Cardiac septum (tissue), 1 donor: ENCODE measurements around the gene COL26A1. TPM values are rescaled to one million over a fixed set of nuclear protein-coding genes. Genes with fewer than 3 reads are reported as not detected.
"Not testable (repeated sequence)": the region's sequence is repeated elsewhere in the genome, so short reads cannot be mapped to it uniquely, and the experiment has no call there.

Experiments used
- DNase-seq: peaks from one replicate; pipeline ENCODE4 v3.0.0-alpha.2; 2020; ENCODE audit warnings: low spot score
- intact Hi-C: fragments of 100-400 bp; cut with DNase I; formaldehyde crosslinking; loops from one replicate; pipeline ENCODE4 v1.14.0; 2022
- total RNA-seq: library from RNA; stranded (reverse); fragmentation: NEBNext Ultra II Directional; extraction: Animal tissue kit (Norgen Biotek cat#: 25700); gene quantifications from one replicate; pipeline ENCODE4 v1.2.1, GENCODE V29; 2021
- donor health status: DM: no; HTN: no; CAD: no.

The COL26A1 gene
- total RNA-seq, 1 donor from 2014 or later: not detected

- intact Hi-C loops: no loop called here
- no peak for DNase-seq
Observed at GRCh38 chr7:101556453-101556968, 193.8 kb downstream of the COL26A1 start.

GRCh38 chr7:101557421-101557820, 194.7 kb downstream of the COL26A1 start:
- DNase-seq: peak; percentile 33
- intact Hi-C loops: no loop called here

GRCh38 chr7:101557978-101558741, 195.5 kb downstream of the COL26A1 start:
- intact Hi-C loops: no loop called here

GRCh38 chr7:101558742-101559325, 196.2 kb downstream of the COL26A1 start:
- DNase-seq: peak; percentile 53
- intact Hi-C loops: no loop called here

More at GRCh38 chr7:101557978-101558741, 195.5 kb downstream of the COL26A1 start:
- DNase-seq: peak; percentile 69

GRCh38 chr7:101559586-101559985, 196.9 kb downstream of the COL26A1 start:
- intact Hi-C loops: no loop called here
- peak; percentile 51 for DNase-seq

GRCh38 chr7:101560021-101560420, 197.3 kb downstream of the COL26A1 start:
- peak; percentile 24 for DNase-seq
- intact Hi-C loops: not testable (repeated sequence)

GRCh38 chr7:101560856-101561255, 198.2 kb downstream of the COL26A1 start:
- intact Hi-C loops: no loop called here
- DNase-seq: peak; percentile 66

GRCh38 chr7:101561293-101561692, 198.6 kb downstream of the COL26A1 start:
- intact Hi-C loops, DNase-seq: not testable (repeated sequence)

- DNase-seq: peak; percentile 61
- intact Hi-C loops: no loop called here
Observed at GRCh38 chr7:101562531-101563197, 200.0 kb downstream of the COL26A1 start.

- peak; percentile 31 for DNase-seq
- intact Hi-C loops: no loop called here
Observed at GRCh38 chr7:101563198-101563901, 200.7 kb downstream of the COL26A1 start.

- intact Hi-C loops: no loop called here
Observed at GRCh38 chr7:101563943-101564777, 201.5 kb downstream of the COL26A1 start.

GRCh38 chr7:101564778-101565211, 202.1 kb downstream of the COL26A1 start:
- DNase-seq: peak; percentile 14
- intact Hi-C loops: no loop called here

More at GRCh38 chr7:101563943-101564777, 201.5 kb downstream of the COL26A1 start:
- DNase-seq: peak; percentile 64

GRCh38 chr7:101565601-101566209, 203.0 kb downstream of the COL26A1 start:
- peak; percentile 47 for DNase-seq
- intact Hi-C loops: no loop called here

GRCh38 chr7:101567230-101567629, 204.6 kb downstream of the COL26A1 start:
- DNase-seq: peak; percentile 29
- intact Hi-C loops: no loop called here

- intact Hi-C loops: no loop called here
- no peak for DNase-seq
Observed at GRCh38 chr7:101572156-101572555, 209.5 kb downstream of the COL26A1 start.

GRCh38 chr7:101575168-101575567, 212.5 kb downstream of the COL26A1 start:
- intact Hi-C loops: no loop called here
- no peak for DNase-seq

GRCh38 chr7:101575721-101576120, 213.0 kb downstream of the COL26A1 start:
- intact Hi-C loops: no loop called here
- no peak for DNase-seq

- DNase-seq: no peak
- intact Hi-C loops: no loop called here
Observed at GRCh38 chr7:101576998-101577397, 214.3 kb downstream of the COL26A1 start.
